Kidney (tissue), 14 donors: ENCODE measurements around the gene SLC7A5. TPM values are rescaled to one million over a fixed set of nuclear protein-coding genes. Genes with fewer than 3 reads are reported as not detected.

ENCODE experiments used
- DNase-seq, 5 donors: peaks; one replicate each; pipeline ENCODE4 v3.0.0-alpha.2; 2013 to 2020
- FAIRE-seq: peaks from 2 replicates; lab custom pipeline; 2012; peaks lifted over from hg19 to GRCh38; lab: Jason Lieb, UNC
- H3K27ac ChIP-seq, 2 donors: one replicate each; pipeline ENCODE4 v1.7.0; 2013; ENCODE audit warnings: low read depth in 2 of 2, low read length in 2 of 2, inconsistent platforms in 1 of 2
- H3K27me3 ChIP-seq: one replicate; pipeline ENCODE4 v1.7.1; 2013; ENCODE audit warnings: low read length, inconsistent platforms; ENCODE audit not compliant: control insufficient read depth, insufficient read depth
- H3K36me3 ChIP-seq, 3 donors: one replicate each; pipeline versions ENCODE4 v1.7.0 to v1.7.1; 2013; ENCODE audit warnings: low read length in 3 of 3, control low read depth in 1 of 3, inconsistent platforms in 1 of 3; ENCODE audit not compliant: insufficient read depth in 3 of 3, control insufficient read depth in 2 of 3
- H3K4me1 ChIP-seq, 3 donors: one replicate each; pipeline versions ENCODE4 v1.7.0 to v1.7.1; 2013; ENCODE audit warnings: low read length in 3 of 3, inconsistent platforms in 1 of 3, low read depth in 1 of 3; ENCODE audit not compliant: control insufficient read depth in 2 of 3, insufficient read depth in 2 of 3
- H3K4me3 ChIP-seq, 3 donors: one replicate each; pipeline versions ENCODE4 v1.7.0 to v1.8.1; 2013; ENCODE audit warnings: low read length in 3 of 3, control low read depth in 1 of 3, inconsistent platforms in 1 of 3
- H3K9ac ChIP-seq, 3 donors: one replicate each; pipeline versions ENCODE4 v1.7.0 to v1.7.1; 2013; ENCODE audit warnings: low read length in 3 of 3, control low read depth in 1 of 3, inconsistent platforms in 1 of 3
- H3K9me3 ChIP-seq, 3 donors: one replicate each; pipeline versions ENCODE4 v1.7.0 to v1.7.1; 2013; ENCODE audit warnings: low read length in 3 of 3, control low read depth in 1 of 3, inconsistent platforms in 1 of 3; ENCODE audit not compliant: control insufficient read depth in 2 of 3, insufficient read depth in 1 of 3
- CTCF ChIP-seq: IDR thresholded peaks from 3 replicates; pipeline ENCODE4 v1.5.1; 2012; ENCODE audit warnings: mild to moderate bottlenecking, moderate library complexity, borderline replicate concordance; ENCODE audit not compliant: insufficient read depth; ENCODE audit errors: extremely low read depth
- intact Hi-C: fragments of 100-400 bp; cut with DNase I; formaldehyde crosslinking; loops from one replicate; pipeline ENCODE4 v1.11.1; 2022
- polyA plus RNA-seq: library from polyadenylated mRNA; stranded (reverse); fragments of 350-450 nt; fragmentation: Illumina TruSeq; extraction: RNeasy Lipid Tissue Mini Kit (QIAGEN cat#74804); gene quantifications from one replicate; pipeline ENCODE4 v1.2.3, GENCODE V29; 2014; ENCODE audit warnings: low read depth, low replicate concordance; ENCODE audit not compliant: insufficient read depth
- total RNA-seq: library from RNA; stranded (reverse); fragmentation: NEBNext Ultra II Directional; extraction: Animal tissue kit (Norgen Biotek cat#: 25700); gene quantifications from one replicate; pipeline ENCODE4 v1.2.1, GENCODE V29; 2021
- donor health status: control.
- donor health status: control.
- donor health status: control.
- donor health status: control.
- donor health status: control.
- donor health status: DM: yes; HTN: yes; CAD: no.
- donor health status: Normal renal cell carcinoma (clear cell type).

SLC7A5 gene
- total and polyA plus RNA-seq, 2 donors from 2014 or later: 17.0 to 18.7 TPM

GRCh38 chr16:87832137-87832527 is 37.2 kb downstream of the SLC7A5 start:
- no peak for DNase-seq
- FAIRE-seq: no peak
- Histone ChIP-seq H3K4me1 (no peaks in the 10 kb centered on the region), H3K36me3 (no peaks in the 10 kb centered on the region), H3K4me3 (no peak overlapping the region), H3K27ac (no peak overlapping the region), H3K9ac (no peak overlapping the region), H3K27me3 (no peaks in the 10 kb centered on the region), H3K9me3 (no peaks in the 10 kb centered on the region)
- no peak for TF ChIP-seq CTCF
- intact Hi-C loops: no loop called here

- no peak for DNase-seq
- Histone ChIP-seq H3K36me3 (no peaks in the 10 kb centered on the region), H3K27me3 (no peaks in the 10 kb centered on the region), H3K4me3 (no peak overlapping the region), H3K9me3 (no peaks in the 10 kb centered on the region), H3K4me1 (no peaks in the 10 kb centered on the region), H3K9ac (no peak overlapping the region), H3K27ac (no peak overlapping the region)
- intact Hi-C loops: no loop called here
- FAIRE-seq: no peak
- no peak for TF ChIP-seq CTCF
Measured at GRCh38 chr16:87831421-87832136, 37.7 kb downstream of the SLC7A5 start.

- intact Hi-C loops: no loop called here
- H3K4me3 ChIP-seq: no peak overlapping the region
- H3K9me3 ChIP-seq: no peaks in the 10 kb centered on the region
- no peaks in the 10 kb centered on the region for H3K27me3 ChIP-seq
- no peak overlapping the region for H3K9ac ChIP-seq
- DNase-seq (no peak), FAIRE-seq (no peak)
- no peaks in the 10 kb centered on the region for H3K36me3 ChIP-seq
- TF ChIP-seq CTCF: no peak
- no peaks in the 10 kb centered on the region for H3K4me1 ChIP-seq
- H3K27ac ChIP-seq: no peak overlapping the region
Measured at GRCh38 chr16:87830673-87831420, 38.5 kb downstream of the SLC7A5 start.
